Coronary artery (tissue), 2 donors: ENCODE measurements around the gene SMNDC1.

ENCODE experiments used
- DNase-seq: peaks from one replicate; pipeline ENCODE4 v3.0.0-alpha.2; 2017; ENCODE audit warnings: low spot score
- H3K27ac ChIP-seq, 2 donors: fragments of 200-600 bp; sonication (generic); one replicate each; pipeline ENCODE4 v1.5.1; 2016 to 2019
- H3K4me3 ChIP-seq: fragments of 200-600 bp; sonication (generic); 2 replicates; pipeline ENCODE4 v1.5.1; 2016; ENCODE audit warnings: mild to moderate bottlenecking, moderate library complexity
- TF ChIP-seq, protein P1 (sequence below): fragments of 200-600 bp; sonication (generic); IDR thresholded peaks from one replicate; pipeline ENCODE4 v1.5.1; 2019; ENCODE audit warnings: antibody characterized with exemption

Gene SMNDC1

DNA sequence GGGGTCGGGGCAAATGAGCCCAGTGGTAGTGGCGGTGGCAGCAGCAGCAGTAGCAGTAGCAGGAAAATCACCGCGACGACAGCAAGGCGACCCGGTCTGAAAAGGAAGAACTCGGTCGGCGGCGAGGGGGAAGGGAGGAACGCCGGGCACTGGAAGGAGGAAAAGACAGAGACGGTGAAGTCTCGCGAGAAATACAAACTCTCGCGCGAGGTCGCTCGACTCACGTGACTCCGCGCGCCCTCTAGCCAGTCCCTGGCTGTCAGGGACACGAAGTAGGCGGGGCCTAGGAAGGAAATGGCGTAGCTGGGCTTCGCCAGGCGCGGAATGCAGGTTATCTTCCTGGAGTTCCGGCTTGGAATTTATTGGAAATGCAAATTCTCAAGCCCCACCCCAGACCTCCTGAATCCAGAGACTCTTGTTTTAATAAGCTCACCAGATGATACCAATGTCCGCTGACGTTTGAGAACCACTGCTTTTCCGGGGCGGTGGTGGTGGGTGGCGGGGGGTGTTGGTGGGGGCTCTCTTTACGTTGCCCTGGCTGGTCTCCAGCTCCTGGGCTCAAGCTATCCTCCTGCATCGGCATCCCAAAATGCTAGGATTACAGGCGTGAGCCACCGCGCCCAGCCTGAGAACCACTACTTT, at the start of gene SMNDC1:
Gene SMNDC1 (minus strand): TSS at position 141 of the 642 bp plus-strand sequence. CDS start 1,333 bp downstream, outside the sequence.
- TF ChIP-seq, protein P1, sequence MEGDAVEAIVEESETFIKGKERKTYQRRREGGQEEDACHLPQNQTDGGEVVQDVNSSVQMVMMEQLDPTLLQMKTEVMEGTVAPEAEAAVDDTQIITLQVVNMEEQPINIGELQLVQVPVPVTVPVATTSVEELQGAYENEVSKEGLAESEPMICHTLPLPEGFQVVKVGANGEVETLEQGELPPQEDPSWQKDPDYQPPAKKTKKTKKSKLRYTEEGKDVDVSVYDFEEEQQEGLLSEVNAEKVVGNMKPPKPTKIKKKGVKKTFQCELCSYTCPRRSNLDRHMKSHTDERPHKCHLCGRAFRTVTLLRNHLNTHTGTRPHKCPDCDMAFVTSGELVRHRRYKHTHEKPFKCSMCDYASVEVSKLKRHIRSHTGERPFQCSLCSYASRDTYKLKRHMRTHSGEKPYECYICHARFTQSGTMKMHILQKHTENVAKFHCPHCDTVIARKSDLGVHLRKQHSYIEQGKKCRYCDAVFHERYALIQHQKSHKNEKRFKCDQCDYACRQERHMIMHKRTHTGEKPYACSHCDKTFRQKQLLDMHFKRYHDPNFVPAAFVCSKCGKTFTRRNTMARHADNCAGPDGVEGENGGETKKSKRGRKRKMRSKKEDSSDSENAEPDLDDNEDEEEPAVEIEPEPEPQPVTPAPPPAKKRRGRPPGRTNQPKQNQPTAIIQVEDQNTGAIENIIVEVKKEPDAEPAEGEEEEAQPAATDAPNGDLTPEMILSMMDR: no peak
- peak; percentile 98 for DNase-seq
- H3K4me3 ChIP-seq: peak within 1 kb of the TSS; percentile 84
- H3K27ac ChIP-seq: peak within 1 kb of the TSS; percentile 95 to 96

DNA sequence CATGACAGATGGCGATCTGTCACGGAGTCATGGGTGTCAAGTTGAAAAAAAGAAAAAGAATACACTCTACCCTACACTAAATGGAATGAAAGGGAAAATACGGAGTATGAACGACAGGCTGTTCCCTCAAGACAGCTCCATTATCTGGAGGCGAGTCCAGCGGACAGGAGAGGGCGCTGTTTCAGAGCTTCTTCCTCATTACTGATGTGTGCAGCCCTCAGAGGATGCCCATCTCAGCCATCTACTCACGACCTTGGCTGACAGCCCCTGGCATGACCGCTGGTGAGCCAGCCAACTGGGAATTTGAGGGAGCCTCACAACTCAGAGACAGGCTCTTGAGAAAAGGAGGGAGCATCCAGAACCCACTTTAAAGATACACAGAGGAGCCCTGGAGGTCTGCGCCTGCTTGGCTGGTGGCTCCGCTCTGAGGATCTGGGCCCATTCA, 49.6 kb upstream of the SMNDC1 start:
- H3K4me3 ChIP-seq: no peak overlapping the region
- TF ChIP-seq, protein P1: no peak
- H3K27ac ChIP-seq: no peak overlapping the region
- no peak for DNase-seq

DNA sequence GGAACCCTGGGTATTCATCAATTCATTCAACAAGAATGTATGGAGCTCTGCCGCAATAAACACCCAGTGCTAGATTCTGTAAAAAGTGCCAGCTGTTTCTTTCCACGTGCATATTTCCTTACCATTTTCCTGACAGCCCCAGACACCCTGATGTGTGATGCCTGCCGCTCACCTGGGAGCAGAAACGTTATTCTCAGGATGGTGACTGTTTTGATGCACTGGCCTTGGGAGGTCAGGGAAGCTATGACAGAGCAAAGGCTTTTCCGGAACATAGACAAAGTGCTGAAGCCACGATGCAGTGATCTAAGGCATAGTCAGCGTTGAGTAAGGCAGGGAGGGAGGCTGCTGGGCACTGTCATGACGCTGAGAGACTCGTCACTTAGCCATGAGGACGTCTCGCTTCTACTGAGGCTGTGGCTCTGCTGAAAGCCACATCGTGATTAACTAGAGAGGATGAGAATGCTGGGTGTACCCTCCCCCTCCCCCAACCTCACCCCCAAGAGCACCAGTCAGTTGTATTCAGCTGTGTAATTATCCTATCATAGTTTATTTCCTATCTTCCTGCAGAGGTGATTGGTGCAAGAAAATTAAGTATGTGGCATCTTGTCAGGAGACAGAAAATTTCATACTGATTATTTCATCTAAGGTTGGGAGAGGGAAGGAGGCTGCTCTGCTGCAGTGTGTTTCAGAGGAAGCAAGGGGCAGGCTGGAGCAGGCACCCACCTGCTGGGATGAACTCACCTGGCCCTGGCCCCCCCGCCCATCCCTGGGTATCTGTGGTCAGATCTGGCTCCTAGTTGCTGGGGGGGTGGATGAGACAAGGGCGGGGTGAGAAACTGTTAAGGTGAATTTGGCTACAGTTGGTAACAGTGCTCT, 48.8 kb upstream of the SMNDC1 start:
- TF ChIP-seq, protein P1: no peak
- no peak for DNase-seq
- Histone ChIP-seq H3K27ac (no peak overlapping the region), H3K4me3 (no peak overlapping the region)

DNA sequence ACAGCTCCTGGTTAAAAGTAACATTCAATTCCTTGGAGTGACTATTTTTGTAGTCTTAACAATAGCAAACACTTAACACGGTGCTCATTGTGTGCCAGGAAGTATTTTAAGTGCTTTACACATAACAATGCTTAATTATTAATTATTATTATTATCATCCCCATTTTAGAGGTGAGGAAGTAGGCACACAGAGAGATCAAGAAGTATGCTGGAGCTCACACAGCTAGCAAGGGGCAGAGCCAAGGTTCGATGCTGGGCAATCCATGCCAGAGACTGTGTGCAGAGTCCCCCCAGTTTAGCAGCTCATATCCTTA, 48.2 kb upstream of the SMNDC1 start:
- no peak overlapping the region for H3K4me3 ChIP-seq
- TF ChIP-seq, protein P1: no peak
- H3K27ac ChIP-seq: no peak overlapping the region
- no peak for DNase-seq

DNA sequence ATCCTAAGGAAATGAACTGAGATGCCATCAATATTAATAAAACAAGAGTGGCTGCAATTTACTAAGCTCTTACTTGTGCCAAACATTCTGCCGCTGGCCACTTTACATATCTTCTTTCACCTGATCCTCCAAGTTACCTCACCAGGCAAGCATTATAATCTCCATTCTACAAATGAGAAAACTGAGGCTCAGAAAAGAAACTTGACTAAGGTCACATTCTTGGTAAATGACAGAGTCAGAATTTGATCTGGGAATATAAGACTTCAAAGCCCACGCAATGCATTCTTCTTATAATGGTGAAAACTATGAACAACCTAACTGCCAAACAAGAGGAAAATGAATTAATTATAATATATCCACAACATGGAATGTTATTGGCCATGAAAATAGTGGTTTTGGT, 46.1 kb upstream of the SMNDC1 start:
- Histone ChIP-seq H3K4me3 (no peak overlapping the region), H3K27ac (no peak overlapping the region)
- TF ChIP-seq, protein P1: no peak
- no peak for DNase-seq

DNA sequence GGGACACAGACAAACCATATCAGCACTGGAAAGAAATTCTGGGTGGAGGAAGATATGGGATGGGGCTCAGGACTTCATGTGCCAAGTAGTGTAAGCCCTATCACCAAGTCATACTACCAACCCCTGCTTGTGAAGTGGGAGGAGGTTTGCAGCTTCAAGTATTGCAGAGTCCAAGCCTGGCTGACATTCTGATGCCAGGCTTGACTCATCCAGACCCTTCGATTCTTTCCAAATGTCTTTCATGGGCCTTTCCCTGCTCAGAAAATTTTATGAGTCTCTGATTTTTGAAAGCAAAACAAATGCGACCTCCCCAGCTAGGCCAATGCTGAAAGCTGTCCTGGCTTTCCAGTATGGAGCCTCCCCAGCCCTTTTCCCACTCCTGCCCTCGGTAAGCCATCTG, 45.1 kb upstream of the SMNDC1 start:
- DNase-seq: no peak
- Histone ChIP-seq H3K27ac (no peak overlapping the region), H3K4me3 (no peak overlapping the region)
- TF ChIP-seq, protein P1: no peak
